Liver (tissue), 3 donors: Measurements from ENCODE around the gene C4orf54.

Source experiments
- GABPA ChIP-seq, 2 donors: IDR thresholded peaks in 1 of 2; conservative IDR thresholded peaks in 1 of 2; 2 replicates each; pipeline ENCODE4 v1.6.1; 2016; ENCODE audit warnings: antibody characterized with exemption in 2 of 2, mild to moderate bottlenecking in 1 of 2, moderate library complexity in 1 of 2
- JUND ChIP-seq, 2 donors: IDR thresholded peaks; 2 replicates each; pipeline ENCODE4 v1.6.1; 2016; ENCODE audit warnings: antibody characterized with exemption in 2 of 2
- RXRA ChIP-seq, 2 donors: IDR thresholded peaks; 2 replicates each; pipeline ENCODE4 v1.6.1; 2017 to 2018; ENCODE audit warnings: antibody characterized with exemption in 2 of 2, mild to moderate bottlenecking in 1 of 2
- TF ChIP-seq, protein P1 (sequence below): fragments of 150-350 bp; IDR thresholded peaks from 2 replicates; pipeline ENCODE4 v1.5.1; 2017; ENCODE audit warnings: improper control_type of control experiment, low read depth, low read length; ENCODE audit not compliant: missing input control
- donor health status: healthy.
- donor health status: healthy.

DNA sequence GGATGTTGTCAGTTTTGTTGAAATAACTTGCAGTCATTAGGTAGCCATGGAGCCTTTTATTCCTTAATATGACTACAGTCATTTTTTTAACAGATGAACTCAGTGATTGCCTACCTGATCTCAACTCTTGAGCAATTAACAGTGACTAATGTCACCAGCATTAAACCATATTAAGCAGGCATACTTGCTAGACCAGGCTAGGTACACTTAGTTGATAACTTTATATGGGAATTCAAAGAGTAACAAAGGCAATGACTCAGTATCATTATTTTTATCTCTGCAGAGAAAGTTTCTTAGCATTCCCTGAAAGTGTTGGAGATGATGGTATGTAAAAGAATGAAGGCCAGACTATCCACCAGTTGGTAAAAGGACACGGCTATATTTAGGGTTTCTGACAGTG, at the start of gene C4orf54:
- TF ChIP-seq, protein P1, sequence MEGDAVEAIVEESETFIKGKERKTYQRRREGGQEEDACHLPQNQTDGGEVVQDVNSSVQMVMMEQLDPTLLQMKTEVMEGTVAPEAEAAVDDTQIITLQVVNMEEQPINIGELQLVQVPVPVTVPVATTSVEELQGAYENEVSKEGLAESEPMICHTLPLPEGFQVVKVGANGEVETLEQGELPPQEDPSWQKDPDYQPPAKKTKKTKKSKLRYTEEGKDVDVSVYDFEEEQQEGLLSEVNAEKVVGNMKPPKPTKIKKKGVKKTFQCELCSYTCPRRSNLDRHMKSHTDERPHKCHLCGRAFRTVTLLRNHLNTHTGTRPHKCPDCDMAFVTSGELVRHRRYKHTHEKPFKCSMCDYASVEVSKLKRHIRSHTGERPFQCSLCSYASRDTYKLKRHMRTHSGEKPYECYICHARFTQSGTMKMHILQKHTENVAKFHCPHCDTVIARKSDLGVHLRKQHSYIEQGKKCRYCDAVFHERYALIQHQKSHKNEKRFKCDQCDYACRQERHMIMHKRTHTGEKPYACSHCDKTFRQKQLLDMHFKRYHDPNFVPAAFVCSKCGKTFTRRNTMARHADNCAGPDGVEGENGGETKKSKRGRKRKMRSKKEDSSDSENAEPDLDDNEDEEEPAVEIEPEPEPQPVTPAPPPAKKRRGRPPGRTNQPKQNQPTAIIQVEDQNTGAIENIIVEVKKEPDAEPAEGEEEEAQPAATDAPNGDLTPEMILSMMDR, result no peak
- TF ChIP-seq GABPA (IDR thresholded peaks at IDR 0.05 in 1 of 2, conservative IDR thresholded peaks at IDR 0.05 in 1 of 2) (no peak), JUND (IDR thresholded peaks at IDR 0.05) (no peak), RXRA (IDR thresholded peaks at IDR 0.05) (no peak)
